GM19328 (cell line): ENCODE results near the gene VIPR2.
"Not testable (repeated sequence)": the region's sequence is repeated elsewhere in the genome, so short reads cannot be mapped to it uniquely, and the experiment has no call there.

Experiments used
- ATAC-seq: cut with Tn5 transposase; IDR thresholded peaks from one replicate; pipeline ENCODE4 v1.9.1; 2021; ENCODE audit warnings: mild to moderate bottlenecking, moderate library complexity; ENCODE audit not compliant: unreplicated experiment

VIPR2 gene

GRCh38 chr7:159013825-159014289 lies 130.8 kb downstream of the VIPR2 start:
- ATAC-seq = no peak

GRCh38 chr7:159013181-159013690 lies 131.4 kb downstream of the VIPR2 start:
- ATAC-seq = no peak

- no peak for ATAC-seq
Measured at GRCh38 chr7:159012353-159013069, 132.2 kb downstream of the VIPR2 start.

- no peak for ATAC-seq
Measured at GRCh38 chr7:159011722-159012022, 133.0 kb downstream of the VIPR2 start.

GRCh38 chr7:159010937-159011721 lies 133.5 kb downstream of the VIPR2 start:
- no peak for ATAC-seq

GRCh38 chr7:159010411-159010810 lies 134.3 kb downstream of the VIPR2 start:
- ATAC-seq = no peak

GRCh38 chr7:159009951-159010350 lies 134.7 kb downstream of the VIPR2 start:
- no peak for ATAC-seq

GRCh38 chr7:159008417-159008816 lies 136.2 kb downstream of the VIPR2 start:
- no peak for ATAC-seq

- no peak for ATAC-seq
Measured at GRCh38 chr7:159007996-159008389, 136.7 kb downstream of the VIPR2 start.

GRCh38 chr7:159007364-159007995 lies 137.2 kb downstream of the VIPR2 start:
- no peak for ATAC-seq

- ATAC-seq = no peak
Measured at GRCh38 chr7:159006610-159007130, 138.0 kb downstream of the VIPR2 start.

GRCh38 chr7:159006022-159006609 lies 138.6 kb downstream of the VIPR2 start:
- ATAC-seq = not testable (repeated sequence)

GRCh38 chr7:159005618-159006017 lies 139.0 kb downstream of the VIPR2 start:
- no peak for ATAC-seq

GRCh38 chr7:159004411-159004810 lies 140.3 kb downstream of the VIPR2 start:
- no peak for ATAC-seq

- no peak for ATAC-seq
Measured at GRCh38 chr7:159001811-159002210, 142.9 kb downstream of the VIPR2 start.

- ATAC-seq = no peak
Measured at GRCh38 chr7:159000859-159001435, 143.7 kb downstream of the VIPR2 start.

GRCh38 chr7:159000070-159000469 lies 144.6 kb downstream of the VIPR2 start:
- no peak for ATAC-seq

GRCh38 chr7:158999496-158999895 lies 145.2 kb downstream of the VIPR2 start:
- ATAC-seq = no peak

GRCh38 chr7:158998261-158998660 lies 146.4 kb downstream of the VIPR2 start:
- not testable (repeated sequence) for ATAC-seq

- no peak for ATAC-seq
Measured at GRCh38 chr7:158997471-158997870, 147.2 kb downstream of the VIPR2 start.

GRCh38 chr7:158997110-158997453 lies 147.6 kb downstream of the VIPR2 start:
- no peak for ATAC-seq
